ENCODE results near the gene CHMP2B. TPM values are rescaled to one million over a fixed set of nuclear protein-coding genes. Genes with fewer than 3 reads are reported as not detected.

Gene CHMP2B
- total RNA-seq, 3 donors from 2014 or later = 32.0 to 42.6 (median 32.4) TPM

- H3K4me1 ChIP-seq = no peaks in the 10 kb centered on the region
- no peak overlapping the region for H3K27ac ChIP-seq
- TF ChIP-seq POLR2A (IDR thresholded peaks at IDR 0.05) = no peak
- H3K4me3 ChIP-seq = no peak overlapping the region
- H3K9me3 ChIP-seq = no peaks in the 10 kb centered on the region
- H3K27me3 ChIP-seq = no peaks in the 10 kb centered on the region
- H3K36me3 ChIP-seq = no peaks in the 10 kb centered on the region
- intact Hi-C loops (cut with DNase I; ENCODE audit: low total_unique reads) = no loop called here
- no peak for DNase-seq (ENCODE audit: low spot score in 2 of 2)
Measured at GRCh38 chr3:87207460-87207859, 19.6 kb upstream of the CHMP2B start.

- no peak overlapping the region for H3K4me3 ChIP-seq
- H3K4me1 ChIP-seq = no peaks in the 10 kb centered on the region
- no peaks in the 10 kb centered on the region for H3K9me3 ChIP-seq
- no peaks in the 10 kb centered on the region for H3K36me3 ChIP-seq
- TF ChIP-seq POLR2AphosphoS5 (IDR thresholded peaks at IDR 0.05) = no peak
- TF ChIP-seq, protein P1, sequence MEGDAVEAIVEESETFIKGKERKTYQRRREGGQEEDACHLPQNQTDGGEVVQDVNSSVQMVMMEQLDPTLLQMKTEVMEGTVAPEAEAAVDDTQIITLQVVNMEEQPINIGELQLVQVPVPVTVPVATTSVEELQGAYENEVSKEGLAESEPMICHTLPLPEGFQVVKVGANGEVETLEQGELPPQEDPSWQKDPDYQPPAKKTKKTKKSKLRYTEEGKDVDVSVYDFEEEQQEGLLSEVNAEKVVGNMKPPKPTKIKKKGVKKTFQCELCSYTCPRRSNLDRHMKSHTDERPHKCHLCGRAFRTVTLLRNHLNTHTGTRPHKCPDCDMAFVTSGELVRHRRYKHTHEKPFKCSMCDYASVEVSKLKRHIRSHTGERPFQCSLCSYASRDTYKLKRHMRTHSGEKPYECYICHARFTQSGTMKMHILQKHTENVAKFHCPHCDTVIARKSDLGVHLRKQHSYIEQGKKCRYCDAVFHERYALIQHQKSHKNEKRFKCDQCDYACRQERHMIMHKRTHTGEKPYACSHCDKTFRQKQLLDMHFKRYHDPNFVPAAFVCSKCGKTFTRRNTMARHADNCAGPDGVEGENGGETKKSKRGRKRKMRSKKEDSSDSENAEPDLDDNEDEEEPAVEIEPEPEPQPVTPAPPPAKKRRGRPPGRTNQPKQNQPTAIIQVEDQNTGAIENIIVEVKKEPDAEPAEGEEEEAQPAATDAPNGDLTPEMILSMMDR (IDR thresholded peaks at IDR 0.05) = no peak
- no peak for TF ChIP-seq POLR2A (IDR thresholded peaks at IDR 0.05)
- H3K27ac ChIP-seq = no peak overlapping the region
- intact Hi-C loops (cut with DNase I; ENCODE audit: low total_unique reads) = no loop called here
- H3K27me3 ChIP-seq = no peaks in the 10 kb centered on the region
- no peak for DNase-seq (ENCODE audit: low spot score in 2 of 2)
Measured at GRCh38 chr3:87209111-87209510, 18.0 kb upstream of the CHMP2B start.

GRCh38 chr3:87218560-87218959 is 8.5 kb upstream of the CHMP2B start:
- no peak for DNase-seq (ENCODE audit: low spot score in 2 of 2)
- intact Hi-C loops (cut with DNase I; ENCODE audit: low total_unique reads) = no loop called here
- Histone ChIP-seq H3K27ac (no peak overlapping the region), H3K9me3 (no peaks in the 10 kb centered on the region), H3K27me3 (no peaks in the 10 kb centered on the region), H3K36me3 (no peaks in the 10 kb centered on the region), H3K4me3 (no peak overlapping the region), H3K4me1 (no peaks in the 10 kb centered on the region)
- no peak for TF ChIP-seq POLR2AphosphoS5 (IDR thresholded peaks at IDR 0.05)
- TF ChIP-seq POLR2A (IDR thresholded peaks at IDR 0.05) = no peak
- TF ChIP-seq, protein P1 (IDR thresholded peaks at IDR 0.05) = no peak

DNA sequence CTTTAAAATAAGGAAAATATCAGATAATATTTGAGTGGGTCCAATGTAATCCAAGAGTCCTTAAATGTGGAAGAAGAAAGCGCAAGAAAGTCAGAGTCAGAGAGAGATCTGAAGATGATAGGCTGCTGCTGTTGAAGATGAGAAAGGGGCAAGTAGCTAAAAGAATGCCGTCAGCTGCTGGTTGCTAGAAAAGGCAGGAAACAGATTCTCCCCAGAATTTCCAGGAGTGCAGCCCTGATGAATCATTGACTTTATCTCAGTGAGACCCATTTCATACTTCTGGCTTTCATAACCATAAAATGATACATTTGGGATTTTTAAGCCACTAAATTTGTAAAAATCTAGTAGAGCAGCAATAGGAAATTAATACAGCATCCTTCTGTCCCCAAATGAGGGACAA is 7.5 kb upstream of the CHMP2B start:
- no peaks in the 10 kb centered on the region for H3K4me1 ChIP-seq
- no peaks in the 10 kb centered on the region for H3K9me3 ChIP-seq
- no peak for DNase-seq (ENCODE audit: low spot score in 2 of 2)
- H3K4me3 ChIP-seq = no peak overlapping the region
- H3K27me3 ChIP-seq = no peaks in the 10 kb centered on the region
- intact Hi-C loops (cut with DNase I; ENCODE audit: low total_unique reads) = no loop called here
- no peak for TF ChIP-seq POLR2AphosphoS5 (IDR thresholded peaks at IDR 0.05)
- no peak overlapping the region for H3K27ac ChIP-seq
- no peaks in the 10 kb centered on the region for H3K36me3 ChIP-seq

DNA sequence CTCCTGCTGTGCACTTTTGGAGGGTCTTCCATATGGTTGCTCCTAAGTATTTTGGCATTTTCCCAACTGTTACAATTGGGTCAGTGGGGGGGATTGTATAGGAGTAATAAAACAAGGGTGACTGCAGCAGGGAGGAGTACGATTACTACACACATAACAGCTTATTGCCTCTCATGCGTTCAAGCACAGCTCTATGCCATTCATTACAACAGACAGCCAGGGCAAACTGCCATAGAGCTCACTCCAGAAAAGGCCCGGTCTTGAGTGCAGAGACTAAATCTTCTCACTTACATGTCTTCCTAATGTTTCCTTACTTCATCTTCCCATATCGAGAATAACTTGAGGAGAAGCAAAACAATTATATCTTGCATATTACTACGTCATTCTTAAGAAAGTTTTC is 1.4 kb upstream of the CHMP2B start:
- no peaks in the 10 kb centered on the region for H3K9me3 ChIP-seq
- H3K4me3 ChIP-seq = no peak overlapping the region
- no peaks in the 10 kb centered on the region for H3K4me1 ChIP-seq
- TF ChIP-seq POLR2AphosphoS5 (IDR thresholded peaks at IDR 0.05) = no peak
- no peak for DNase-seq (ENCODE audit: low spot score in 2 of 2)
- H3K27ac ChIP-seq = no peak overlapping the region
- no peaks in the 10 kb centered on the region for H3K27me3 ChIP-seq
- intact Hi-C loops (cut with DNase I; ENCODE audit: low total_unique reads) = no loop called here
- no peaks in the 10 kb centered on the region for H3K36me3 ChIP-seq

GRCh38 chr3:87227835-87228144 is 681 bp downstream of the CHMP2B start:
- intact Hi-C loops (cut with DNase I; ENCODE audit: low total_unique reads) = no loop called here
- H3K4me1 ChIP-seq = no peaks in the 10 kb centered on the region
- TF ChIP-seq POLR2AphosphoS5 (IDR thresholded peaks at IDR 0.05) (no peak), POLR2A (IDR thresholded peaks at IDR 0.05) (no peak)
- TF ChIP-seq, protein P1 (IDR thresholded peaks at IDR 0.05) = no peak
- H3K9me3 ChIP-seq = no peaks in the 10 kb centered on the region
- peak overlapping the region; percentile 99 for H3K27ac ChIP-seq
- H3K27me3 ChIP-seq = no peaks in the 10 kb centered on the region
- DNase-seq (ENCODE audit: low spot score in 2 of 2) = no peak
- no peaks in the 10 kb centered on the region for H3K36me3 ChIP-seq
- peak overlapping the region; percentile 93 to 96 (median 94) for H3K4me3 ChIP-seq

DNA sequence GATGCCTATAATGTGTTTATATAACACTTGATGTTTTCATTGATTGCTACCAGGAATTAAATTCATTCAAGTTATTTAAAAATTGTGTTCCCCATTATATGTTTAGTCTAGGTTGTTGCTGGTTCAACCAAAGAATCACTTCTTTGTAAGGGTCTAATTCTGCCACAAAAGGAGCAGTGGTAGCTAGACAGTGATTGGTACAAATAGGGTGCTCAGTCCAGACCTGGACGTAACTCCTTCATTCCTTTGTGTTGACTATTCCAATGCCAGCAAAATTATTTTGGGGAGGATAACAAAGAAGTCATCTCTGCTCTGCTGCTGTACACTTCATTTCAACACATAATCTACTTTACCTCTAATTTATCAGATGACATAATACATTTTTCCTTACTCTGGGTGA is 1.2 kb downstream of the CHMP2B start:
- no peaks in the 10 kb centered on the region for H3K27me3 ChIP-seq
- intact Hi-C loops (cut with DNase I; ENCODE audit: low total_unique reads) = no loop called here
- H3K4me1 ChIP-seq = no peaks in the 10 kb centered on the region
- no peaks in the 10 kb centered on the region for H3K9me3 ChIP-seq
- H3K4me3 ChIP-seq = peak overlapping the region; percentile 93 to 96 (median 94)
- peak overlapping the region; percentile 99 for H3K27ac ChIP-seq
- no peak for DNase-seq (ENCODE audit: low spot score in 2 of 2)
- H3K36me3 ChIP-seq = no peaks in the 10 kb centered on the region
- no peak for TF ChIP-seq POLR2A (IDR thresholded peaks at IDR 0.05)
- no peak for TF ChIP-seq POLR2AphosphoS5 (IDR thresholded peaks at IDR 0.05)
- TF ChIP-seq, protein P1 (IDR thresholded peaks at IDR 0.05) = no peak
